GM18526 (cell line): Measurements from ENCODE around the gene PPM1M.
A peak's percentile ranks its signal among the peaks of the same experiment; 100 is the strongest.

Experiments
- POLR2A ChIP-seq: IDR thresholded peaks from 3 replicates; pipeline ENCODE4 v1.6.1; 2011; ENCODE audit not compliant: insufficient read length; ENCODE audit errors: extremely low read depth

PPM1M gene

GRCh38 chr3:52265387-52265786, 19.8 kb downstream of the PPM1M start:
- TF ChIP-seq POLR2A = no peak

GRCh38 chr3:52268036-52268435, 22.5 kb downstream of the PPM1M start:
- no peak for TF ChIP-seq POLR2A

GRCh38 chr3:52269776-52270175, 24.2 kb downstream of the PPM1M start:
- TF ChIP-seq POLR2A = no peak

- TF ChIP-seq POLR2A = no peak
Measured at GRCh38 chr3:52270252-52270754, 24.7 kb downstream of the PPM1M start.

GRCh38 chr3:52272831-52273230, 27.3 kb downstream of the PPM1M start:
- no peak for TF ChIP-seq POLR2A

DNA sequence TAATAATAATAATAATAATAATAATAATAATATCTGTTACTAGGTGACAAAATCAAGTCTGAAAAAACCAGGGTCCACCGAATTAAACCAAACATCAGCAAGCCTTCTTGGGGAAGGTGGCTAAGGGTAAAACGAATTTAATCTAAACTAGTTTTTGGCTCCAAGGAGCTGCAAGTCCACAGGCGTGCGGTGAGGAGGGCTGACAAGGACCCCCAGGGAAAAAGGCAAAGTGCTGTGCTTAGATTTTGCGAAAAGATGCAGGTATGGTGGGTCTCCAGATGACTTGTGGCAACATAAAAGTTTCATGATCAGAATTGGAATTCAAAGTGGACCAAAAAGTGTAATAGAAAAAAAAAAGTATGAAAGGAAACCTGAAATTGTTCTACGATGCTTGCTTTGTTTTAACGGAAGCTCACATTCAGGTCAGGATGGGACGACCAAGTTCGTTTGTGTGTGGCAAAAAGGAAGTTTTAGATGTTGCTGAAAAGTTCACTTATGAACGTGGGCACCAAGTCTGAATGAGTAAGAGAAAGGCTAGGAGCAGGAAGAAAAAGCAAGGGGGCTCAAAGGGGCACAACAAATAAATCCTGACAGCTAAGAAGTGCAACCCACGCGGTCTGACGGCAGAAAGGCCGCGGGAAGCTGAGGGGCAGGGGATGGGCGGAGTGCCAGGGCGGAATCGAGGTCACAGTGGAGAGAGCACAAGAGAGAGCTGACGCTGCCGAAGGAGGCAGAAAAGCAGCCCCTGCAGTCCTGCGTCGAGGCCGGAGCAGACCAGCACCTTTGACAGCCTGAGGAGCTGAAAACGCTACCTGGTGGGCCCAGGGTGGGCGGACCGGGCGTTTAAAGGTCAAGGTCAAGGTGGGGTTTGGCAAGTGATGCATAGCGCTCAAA, 31.8 kb downstream of the PPM1M start:
- TF ChIP-seq POLR2A = peak; percentile 45

- no peak for TF ChIP-seq POLR2A
Measured at GRCh38 chr3:52277972-52278509, 32.5 kb downstream of the PPM1M start.

- TF ChIP-seq POLR2A = peak; percentile 97
Measured at GRCh38 chr3:52278510-52279069, 33.0 kb downstream of the PPM1M start, which contains the start of gene WDR82. TSS of gene WDR82 (minus strand) at chr3:52278649. CDS start at chr3:52278361, 288 bp downstream.

DNA sequence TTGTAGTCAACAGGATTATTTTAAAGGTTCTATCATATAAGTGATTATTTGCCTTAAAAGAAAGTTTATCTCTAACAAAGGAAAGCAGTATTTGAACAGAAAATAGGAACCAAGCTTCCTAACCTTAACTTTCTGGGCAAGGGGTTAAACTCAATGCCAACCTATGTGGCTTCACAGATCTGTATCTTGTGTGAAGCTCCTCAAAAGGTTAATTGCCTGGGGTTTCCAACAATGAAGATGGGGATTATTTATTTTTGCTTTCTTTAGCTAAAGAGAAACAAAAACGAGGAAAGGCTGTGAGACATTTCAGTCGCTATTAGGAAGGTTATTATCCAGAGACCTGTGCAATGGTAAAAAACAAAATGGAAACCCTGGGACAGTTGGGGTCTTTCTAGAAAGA, 34.0 kb downstream of the PPM1M start:
- no peak for TF ChIP-seq POLR2A

DNA sequence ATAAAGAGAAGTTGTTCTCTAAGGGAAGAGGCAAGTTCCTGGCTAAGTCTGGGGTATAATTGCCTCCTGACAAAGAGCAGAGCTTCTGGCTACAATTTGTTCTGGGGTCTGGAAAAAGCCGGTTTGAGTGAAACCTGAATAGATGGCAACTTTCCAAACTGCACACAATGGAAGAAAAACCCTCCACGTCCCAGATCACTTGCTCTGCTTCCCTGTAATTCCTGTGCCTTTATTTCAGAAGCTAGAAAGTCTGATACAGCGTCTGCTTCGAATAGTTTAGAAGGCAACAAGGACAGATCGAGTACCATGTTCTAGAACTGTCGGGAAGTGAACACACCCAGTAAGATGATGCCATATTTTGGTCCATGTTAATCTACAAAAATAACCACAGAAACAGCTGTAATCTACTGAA, 34.5 kb downstream of the PPM1M start:
- no peak for TF ChIP-seq POLR2A

DNA sequence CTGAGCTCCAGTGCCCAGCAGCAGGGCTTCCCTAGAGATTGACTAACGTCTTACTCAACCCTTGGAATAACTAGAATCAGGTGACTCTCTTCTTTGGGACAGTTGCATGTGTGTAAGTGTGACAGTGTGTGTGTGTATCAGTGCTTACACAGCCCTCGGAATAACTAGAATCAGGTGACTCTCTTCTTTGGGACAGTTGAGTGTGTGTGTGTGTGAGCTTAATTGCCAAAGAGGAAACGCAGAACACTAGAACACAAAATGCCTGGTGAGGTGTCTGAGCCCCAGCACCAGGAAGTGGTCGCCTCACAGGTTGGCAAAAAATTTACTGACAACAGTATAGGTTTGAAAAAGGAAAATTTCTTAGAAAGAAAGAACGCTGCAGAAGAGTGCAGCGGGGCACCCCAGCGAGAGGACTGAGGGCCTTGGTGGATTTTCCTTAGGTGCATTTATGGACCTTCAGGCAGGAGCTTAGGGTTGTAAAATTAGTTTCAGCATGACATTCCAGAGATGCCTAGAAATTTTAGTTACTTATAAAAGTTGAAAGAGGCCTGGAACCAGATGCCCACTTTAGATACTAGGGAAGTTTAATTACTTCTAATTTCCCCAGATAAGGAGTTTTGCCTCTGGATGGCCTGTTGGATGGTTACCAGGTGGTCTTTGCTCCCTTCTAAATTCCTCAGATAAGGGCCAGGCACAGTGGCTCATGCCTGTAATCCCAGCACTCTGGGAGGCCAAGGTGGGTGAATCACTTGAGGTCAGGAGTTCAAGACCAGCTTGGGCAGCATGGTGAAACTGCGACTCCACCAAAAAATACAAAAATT, 36.6 kb downstream of the PPM1M start:
- no peak for TF ChIP-seq POLR2A

DNA sequence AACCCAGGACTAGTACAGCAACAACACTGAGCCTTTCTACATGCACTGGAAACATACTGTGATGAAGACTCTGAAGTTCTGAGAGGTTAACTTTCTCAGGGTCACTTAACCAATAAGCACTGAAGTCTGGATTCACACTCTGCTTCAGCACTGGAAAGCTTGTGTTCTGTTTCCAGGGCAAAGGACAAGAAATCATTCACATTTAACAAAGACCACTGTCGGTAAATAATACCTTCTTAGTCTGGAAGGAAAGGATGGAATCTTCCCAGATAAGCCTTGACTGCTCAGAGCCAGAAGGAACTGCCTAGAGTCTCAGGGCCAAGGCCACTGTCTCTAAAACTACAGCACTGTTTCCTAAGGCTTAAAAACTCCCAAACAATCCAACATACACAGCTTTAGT, 37.7 kb downstream of the PPM1M start:
- no peak for TF ChIP-seq POLR2A

DNA sequence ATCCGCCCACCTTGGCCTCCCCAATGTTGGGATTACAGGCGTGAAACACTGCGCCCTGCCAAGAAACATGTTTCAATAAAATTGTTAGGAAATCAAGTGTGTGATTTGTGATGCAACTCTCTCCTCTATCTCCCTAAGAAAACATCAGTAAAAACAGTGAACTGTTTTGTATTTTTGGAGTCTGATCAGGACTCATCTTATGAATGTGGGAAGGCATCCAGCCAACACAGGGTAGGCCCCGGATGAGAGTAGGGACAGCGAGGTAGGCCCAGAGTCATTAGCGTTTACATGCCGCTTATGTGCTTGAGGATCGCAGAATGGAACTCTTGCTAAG, 41.2 kb downstream of the PPM1M start:
- TF ChIP-seq POLR2A = no peak

GRCh38 chr3:52288674-52289073, 43.1 kb downstream of the PPM1M start:
- no peak for TF ChIP-seq POLR2A

- no peak for TF ChIP-seq POLR2A
Measured at GRCh38 chr3:52289338-52289746, 43.8 kb downstream of the PPM1M start.

- TF ChIP-seq POLR2A = no peak
Measured at GRCh38 chr3:52289747-52290595, 44.4 kb downstream of the PPM1M start.
